MV-4-11 (cell line): Measurements from ENCODE around the gene ZNF646.
A peak's percentile ranks its signal among the peaks of the same experiment; 100 is the strongest.

ENCODE experiments used
- DNase-seq: peaks from one replicate; lab custom pipeline; 2025; lab: John Stamatoyannopoulos, UW

The ZNF646 gene

DNA sequence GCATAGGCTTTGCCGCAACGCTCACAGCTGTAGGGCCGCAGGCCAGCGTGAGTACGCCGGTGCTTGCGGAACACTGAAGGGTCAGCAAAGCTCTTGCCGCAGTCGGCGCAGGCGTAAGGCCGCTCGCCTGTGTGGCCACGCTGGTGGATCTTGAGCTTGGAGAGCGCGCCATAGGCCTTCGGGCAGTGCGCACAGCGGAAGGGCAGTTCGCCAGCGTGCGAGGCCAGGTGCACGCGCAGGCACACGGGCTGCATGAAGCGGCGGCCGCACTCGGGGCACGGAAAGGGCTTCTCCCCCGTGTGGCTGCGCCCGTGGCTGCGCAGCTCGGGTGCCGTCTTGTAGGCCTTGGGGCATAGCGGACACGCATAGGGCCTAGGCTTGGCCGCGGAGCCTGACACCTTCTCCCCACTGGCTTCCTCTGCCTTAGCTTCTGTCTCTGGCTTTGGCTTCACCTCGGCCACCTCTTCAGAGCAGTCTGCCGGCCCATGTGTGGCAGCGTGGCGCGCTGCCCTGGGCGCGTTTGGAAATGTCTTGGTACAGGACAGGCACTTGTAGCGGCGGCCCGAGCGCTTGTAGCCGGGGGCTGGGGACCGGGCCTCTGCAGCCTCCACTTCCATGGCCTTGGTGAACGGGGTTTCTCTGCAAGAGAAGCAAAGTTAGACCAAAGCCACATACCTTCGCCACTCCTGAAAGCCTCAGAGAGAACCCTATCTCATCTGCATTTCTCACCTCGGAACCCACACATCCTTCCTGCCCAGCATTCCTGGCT is 10.2 kb upstream of the ZNF646 start:
- DNase-seq: no peak

DNA sequence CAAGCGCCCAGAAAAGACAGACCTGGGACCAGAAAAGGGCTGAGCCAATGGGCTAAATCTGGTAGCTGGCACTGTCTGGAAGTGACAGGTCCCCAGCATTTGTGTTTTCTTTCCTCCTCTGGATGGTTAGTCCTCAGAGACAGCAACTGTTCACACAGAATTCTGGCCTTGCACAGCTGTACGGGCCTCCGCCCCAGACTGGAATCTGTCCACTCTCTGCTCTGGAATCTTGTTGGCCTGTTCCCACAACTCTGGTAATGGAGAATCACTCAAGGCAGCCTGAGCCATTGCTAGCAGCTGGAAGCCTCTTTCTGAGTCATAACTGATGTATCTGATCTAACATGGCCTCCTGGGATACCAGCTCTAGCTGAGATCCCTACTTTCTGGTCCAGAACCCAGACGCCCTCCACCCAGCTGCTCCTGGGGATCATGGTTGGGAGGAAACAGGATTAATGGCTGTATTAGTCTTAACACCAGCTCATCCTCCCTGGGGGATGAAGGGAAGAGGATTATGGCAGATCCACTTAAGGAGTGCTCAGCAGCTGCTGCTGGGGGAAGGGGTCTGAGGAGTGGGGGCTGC is 9.2 kb upstream of the ZNF646 start:
- DNase-seq: no peak

DNA sequence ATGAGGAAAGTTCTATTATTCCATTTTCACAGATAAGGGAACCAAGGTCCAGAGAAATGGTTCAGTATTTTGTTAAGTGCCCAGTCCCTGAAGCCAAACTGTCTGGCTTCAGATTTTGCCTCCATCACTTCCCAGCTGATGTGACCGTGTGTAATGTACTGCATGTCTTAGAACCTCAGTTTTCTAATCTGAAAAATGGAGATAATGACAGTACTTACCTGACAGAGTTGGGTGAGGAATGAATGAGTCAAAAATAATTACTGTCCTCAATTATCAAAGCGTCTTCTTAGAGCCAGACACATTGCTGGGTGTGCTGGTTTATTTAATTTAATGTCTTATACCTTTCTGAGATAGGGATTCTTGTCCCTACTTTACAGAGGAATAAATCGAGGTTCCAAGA is 6.9 kb upstream of the ZNF646 start:
- DNase-seq: no peak

DNA sequence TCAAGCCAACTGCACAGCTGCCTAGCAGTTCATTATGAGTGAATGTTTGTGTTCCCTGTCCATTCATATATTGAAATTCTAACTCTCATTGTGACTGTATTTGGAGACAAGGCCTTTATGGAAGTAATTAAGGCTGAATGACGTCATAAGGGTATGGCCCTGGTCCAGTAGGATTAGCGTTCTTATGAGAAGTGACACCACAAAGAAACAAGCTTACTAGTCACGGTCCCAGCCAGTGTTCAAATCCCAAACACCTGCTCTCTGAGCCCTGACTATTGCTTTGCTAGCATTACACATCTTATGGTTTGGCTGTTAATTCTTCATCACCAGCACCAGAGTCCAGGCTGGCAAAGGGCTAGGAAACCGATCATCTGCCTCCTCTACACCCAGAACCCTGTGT is 2.4 kb upstream of the ZNF646 start:
- peak; percentile 69 for DNase-seq

DNA sequence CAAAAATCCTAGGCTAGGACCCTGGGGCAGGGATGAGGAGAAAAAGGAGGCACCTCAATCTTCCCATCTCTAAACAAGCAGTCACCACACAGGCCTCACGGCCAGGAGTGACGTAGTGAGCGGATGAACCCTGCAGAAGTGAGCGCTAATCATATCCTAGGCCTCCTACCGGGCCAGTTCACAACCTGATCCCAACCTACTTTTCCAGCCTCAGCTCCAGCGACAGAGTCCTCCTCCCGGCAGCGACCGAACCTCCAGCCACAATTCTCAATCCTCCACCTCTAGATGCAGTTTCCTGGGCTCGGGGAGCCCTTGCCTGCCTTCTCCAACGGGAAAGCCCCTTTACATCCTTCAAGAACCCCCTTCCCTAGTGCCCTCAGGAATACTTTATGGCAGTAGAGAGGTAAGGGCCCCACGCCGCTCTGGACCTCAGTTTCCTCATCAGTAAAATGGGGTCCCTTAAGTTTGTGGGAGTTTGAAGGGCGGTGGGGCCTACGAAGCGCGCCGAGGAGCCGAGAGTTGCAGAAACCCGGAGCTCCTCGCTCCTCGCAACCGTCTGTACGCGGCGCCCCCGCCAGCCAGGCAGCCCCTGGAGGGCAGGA is 1.6 kb upstream of the ZNF646 start:
- peak; percentile 20 for DNase-seq

DNA sequence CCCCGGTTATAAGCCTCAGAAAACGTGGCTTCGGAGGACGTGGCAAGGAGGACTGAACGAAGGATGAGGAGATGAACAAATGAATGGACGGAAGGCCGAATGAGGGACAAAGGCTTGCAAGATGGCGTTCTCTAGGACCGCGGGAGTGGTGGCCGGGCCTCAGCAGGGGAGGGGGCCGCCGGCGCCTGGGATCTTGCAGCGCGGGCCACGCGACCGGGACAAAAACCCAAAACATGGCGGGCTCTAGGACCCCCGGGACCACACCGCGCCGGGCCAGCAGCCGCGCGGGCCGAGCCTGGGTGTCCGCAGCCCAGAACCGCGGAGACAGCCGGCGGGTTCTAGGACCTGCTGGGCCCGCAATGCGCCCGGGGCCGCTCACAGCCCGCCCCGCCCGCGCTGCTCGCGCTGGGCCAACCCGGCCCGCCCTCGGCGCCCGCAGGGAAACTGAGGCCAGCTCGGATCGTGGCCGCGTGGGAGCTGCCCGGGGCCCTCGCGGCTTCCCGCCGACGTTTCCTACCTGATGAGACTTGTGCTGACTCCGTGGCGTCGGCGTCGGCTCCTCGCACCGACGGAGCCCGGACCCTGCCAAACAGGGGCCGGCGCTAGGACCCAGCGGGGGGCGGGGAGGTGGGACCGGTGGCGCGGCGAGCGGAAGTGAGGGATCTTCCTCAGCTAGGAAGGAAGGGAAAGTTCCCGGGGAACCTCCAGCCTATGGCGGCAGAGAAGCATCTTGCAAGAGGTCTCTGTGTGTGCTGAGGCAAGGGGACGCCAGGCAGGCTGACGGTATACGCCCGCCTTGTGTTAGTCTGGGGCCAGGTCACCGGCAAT is 866 bp upstream of the ZNF646 start:
- peak; percentile 85 for DNase-seq

DNA sequence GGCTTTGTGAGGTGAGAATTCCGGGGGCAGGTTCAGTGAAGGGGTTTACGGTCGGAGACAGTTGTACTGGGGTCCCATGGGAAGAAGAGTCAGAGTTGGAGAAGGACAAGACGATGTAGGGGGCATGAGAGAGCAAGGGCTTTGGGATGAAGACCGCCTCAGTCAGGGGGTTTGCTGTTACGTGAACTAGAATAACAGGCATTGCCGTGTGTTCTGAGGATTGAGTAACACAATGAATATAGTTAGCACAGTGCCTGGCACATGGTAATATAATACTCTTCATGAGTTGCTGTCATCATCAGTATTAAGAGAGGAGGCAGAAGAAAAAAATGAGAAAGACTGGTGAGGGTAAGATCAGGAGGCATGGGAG is 577 bp downstream of the ZNF646 start:
- DNase-seq: no peak

DNA sequence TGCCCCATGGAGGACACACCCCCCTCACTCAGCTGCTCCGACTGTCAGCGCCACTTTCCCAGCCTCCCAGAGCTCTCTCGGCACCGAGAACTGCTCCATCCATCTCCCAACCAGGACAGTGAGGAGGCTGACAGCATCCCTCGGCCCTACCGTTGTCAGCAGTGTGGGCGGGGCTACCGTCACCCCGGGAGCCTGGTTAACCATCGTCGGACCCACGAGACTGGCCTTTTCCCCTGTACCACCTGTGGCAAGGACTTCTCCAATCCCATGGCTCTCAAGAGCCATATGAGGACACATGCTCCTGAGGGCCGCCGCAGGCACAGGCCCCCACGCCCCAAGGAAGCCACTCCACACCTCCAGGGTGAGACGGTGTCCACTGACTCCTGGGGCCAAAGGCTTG is 2.1 kb downstream of the ZNF646 start:
- no peak for DNase-seq

DNA sequence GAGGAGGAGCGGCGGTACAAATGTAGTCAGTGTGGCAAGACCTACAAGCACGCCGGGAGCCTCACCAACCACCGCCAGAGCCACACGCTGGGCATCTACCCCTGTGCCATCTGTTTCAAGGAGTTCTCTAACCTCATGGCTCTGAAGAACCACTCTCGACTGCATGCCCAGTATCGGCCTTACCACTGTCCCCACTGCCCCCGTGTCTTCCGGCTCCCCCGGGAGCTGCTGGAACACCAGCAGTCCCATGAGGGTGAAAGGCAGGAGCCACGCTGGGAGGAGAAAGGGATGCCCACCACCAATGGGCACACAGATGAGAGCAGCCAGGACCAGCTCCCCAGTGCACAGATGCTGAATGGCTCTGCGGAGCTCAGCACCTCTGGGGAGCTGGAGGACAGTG is 2.8 kb downstream of the ZNF646 start:
- no peak for DNase-seq

DNA sequence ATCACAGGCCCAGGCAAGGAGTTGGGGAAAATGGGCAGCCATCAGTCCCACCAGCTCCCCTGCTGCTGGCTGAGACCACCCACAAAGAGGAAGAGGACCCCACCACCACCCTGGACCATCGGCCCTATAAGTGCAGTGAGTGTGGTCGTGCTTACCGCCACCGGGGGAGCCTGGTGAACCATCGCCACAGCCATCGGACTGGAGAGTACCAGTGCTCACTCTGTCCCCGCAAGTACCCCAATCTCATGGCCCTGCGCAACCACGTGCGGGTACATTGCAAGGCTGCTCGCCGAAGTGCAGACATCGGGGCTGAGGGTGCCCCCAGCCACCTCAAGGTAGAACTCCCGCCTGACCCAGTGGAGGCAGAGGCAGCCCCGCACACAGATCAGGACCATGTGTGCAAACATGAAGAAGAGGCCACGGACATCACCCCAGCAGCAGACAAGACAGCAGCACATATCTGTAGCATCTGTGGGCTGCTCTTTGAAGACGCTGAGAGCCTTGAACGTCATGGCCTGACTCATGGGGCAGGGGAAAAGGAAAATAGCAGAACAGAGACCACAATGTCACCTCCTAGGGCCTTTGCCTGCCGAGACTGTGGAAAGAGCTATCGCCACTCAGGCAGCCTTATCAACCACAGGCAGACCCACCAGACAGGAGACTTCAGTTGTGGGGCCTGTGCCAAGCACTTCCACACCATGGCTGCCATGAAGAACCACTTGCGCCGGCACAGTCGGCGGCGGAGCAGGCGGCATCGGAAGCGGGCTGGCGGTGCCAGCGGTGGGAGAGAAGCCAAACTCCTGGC is 3.6 kb downstream of the ZNF646 start:
- DNase-seq: no peak

DNA sequence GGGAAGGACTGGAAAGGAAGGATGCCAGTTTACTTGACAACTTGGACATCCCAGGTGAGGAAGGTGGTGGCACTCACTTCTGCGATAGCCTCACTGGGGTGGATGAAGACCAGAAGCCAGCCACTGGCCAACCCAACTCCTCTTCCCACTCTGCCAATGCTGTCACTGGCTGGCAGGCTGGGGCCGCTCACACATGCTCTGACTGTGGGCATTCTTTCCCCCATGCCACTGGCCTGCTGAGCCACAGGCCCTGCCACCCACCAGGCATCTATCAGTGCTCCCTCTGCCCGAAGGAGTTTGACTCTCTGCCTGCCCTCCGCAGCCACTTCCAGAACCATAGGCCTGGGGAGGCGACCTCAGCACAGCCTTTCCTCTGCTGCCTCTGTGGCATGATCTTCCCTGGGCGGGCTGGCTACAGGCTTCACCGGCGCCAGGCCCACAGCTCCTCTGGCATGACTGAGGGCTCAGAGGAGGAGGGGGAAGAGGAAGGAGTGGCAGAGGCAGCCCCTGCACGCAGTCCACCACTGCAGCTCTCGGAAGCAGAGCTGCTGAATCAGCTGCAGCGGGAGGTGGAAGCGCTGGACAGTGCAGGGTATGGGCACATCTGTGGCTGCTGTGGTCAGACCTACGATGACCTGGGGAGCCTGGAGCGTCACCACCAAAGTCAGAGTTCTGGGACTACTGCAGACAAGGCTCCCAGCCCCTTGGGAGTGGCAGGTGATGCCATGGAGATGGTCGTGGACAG is 4.5 kb downstream of the ZNF646 start:
- no peak for DNase-seq

DNA sequence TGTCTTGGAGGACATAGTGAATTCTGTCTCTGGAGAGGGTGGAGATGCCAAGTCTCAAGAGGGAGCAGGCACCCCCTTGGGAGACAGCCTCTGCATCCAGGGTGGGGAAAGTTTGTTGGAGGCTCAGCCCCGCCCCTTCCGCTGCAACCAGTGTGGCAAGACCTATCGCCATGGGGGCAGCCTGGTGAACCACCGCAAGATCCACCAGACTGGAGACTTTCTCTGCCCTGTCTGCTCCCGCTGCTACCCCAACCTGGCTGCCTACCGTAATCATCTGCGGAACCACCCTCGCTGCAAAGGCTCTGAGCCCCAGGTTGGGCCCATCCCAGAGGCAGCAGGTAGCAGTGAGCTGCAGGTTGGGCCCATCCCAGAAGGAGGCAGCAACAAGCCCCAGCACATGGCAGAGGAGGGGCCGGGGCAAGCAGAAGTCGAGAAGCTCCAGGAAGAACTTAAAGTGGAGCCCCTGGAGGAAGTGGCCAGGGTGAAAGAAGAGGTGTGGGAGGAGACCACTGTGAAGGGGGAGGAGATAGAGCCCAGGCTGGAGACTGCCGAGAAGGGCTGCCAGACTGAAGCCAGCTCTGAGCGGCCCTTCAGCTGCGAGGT is 5.2 kb downstream of the ZNF646 start:
- peak; percentile 77 for DNase-seq

DNA sequence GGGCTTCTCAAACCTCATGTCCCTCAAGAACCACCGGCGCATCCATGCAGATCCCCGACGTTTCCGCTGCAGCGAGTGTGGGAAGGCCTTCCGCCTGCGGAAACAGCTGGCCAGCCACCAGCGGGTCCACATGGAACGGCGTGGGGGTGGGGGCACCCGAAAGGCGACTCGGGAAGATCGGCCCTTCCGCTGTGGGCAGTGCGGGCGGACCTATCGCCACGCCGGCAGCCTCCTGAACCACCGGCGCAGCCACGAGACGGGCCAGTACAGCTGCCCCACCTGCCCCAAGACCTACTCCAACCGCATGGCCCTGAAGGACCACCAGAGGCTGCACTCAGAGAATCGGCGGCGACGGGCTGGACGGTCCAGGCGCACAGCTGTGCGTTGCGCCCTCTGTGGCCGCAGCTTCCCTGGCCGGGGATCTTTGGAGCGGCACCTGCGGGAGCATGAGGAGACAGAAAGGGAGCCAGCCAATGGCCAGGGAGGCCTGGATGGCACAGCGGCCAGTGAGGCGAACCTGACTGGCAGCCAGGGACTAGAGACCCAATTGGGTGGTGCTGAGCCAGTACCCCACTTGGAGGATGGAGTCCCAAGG is 5.9 kb downstream of the ZNF646 start:
- DNase-seq: no peak

DNA sequence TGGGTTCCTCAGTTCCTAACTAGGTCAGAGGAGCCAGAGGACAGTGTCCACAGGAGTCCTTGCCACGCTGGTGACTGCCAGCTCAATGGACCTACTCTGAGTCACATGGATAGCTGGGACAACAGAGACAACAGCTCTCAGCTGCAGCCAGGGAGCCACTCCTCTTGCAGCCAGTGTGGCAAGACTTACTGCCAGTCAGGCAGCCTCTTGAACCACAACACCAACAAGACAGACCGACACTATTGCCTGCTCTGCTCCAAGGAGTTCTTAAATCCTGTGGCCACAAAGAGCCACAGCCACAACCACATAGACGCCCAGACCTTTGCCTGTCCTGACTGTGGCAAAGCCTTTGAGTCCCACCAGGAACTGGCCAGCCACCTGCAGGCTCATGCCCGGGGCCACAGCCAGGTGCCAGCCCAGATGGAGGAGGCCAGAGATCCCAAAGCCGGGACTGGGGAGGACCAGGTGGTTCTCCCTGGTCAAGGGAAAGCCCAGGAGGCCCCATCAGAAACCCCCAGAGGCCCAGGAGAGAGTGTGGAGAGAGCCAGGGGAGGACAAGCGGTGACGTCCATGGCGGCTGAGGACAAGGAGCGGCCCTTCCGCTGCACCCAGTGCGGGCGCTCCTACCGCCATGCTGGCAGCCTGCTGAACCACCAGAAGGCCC is 6.7 kb downstream of the ZNF646 start:
- peak; percentile 83 for DNase-seq

DNA sequence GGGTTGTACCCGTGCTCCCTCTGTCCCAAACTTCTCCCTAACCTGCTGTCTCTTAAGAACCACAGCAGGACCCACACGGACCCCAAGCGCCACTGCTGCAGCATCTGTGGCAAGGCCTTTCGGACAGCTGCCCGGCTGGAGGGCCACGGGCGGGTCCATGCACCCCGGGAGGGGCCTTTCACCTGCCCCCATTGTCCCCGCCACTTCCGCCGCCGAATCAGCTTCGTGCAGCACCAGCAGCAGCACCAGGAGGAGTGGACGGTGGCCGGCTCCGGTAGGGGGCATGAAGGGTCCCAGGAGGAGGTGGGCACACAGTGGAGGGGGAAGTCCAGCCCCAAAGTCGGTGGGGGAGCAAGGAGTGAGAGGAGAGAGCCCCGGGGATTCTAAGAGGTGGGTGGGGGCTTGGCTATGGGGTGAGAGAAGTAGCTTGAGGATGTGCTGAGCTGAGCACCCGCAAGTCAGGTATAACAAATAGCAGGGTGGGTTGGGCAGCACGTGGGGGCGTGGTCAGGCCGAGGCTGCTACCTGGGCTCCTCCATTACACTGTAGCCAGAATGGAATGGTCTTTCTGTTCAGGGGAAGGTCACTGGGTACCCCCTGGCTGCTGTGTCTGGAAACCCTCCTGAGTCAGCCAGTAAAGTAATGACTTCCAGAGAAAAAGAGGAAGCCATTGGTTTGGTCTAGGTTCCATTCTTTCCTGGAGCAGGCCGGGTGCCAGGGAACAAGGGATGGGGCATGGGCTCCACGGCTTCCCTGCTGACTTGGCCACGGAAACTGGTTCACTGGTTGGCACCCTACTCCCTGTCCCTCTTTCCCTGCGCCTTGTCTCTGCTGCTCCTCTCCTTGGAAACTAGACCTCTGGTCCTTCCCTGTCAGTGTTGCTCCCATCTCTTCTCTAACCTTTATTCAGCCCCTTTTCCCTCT is 7.5 kb downstream of the ZNF646 start:
- peak; percentile 33 for DNase-seq

DNA sequence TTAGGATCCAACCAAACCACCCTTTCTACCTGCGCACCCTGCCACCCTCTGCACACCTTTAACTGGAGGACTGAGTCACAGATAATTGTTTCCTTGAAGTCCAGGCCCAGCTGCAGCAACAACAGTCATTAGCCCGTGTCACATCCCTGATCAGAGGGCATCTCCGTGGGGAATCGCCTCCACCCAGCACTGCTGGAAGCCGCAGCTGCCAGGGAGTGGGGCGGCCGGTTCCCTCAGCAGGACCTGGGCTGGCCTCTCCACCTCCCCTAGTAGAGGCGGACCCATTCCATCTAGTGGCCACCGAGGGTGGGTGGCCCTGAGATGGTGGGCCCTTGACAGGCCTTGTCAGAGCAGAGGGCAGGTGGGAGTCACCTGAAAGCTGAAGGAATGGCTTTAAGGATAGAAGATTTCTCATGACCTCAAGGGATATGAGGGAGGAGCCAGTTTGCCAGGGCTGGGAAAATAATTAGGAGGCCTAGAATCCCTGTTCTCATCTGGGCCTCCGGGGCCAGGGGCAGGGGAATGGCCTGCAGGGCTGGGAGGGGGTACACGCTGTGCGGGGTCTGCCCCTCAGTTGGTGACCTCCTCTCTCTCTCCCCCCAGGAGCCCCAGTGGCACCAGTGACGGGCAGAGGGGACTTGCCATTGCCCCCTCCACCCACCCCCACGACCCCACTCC is 8.3 kb downstream of the ZNF646 start:
- DNase-seq: no peak

DNA sequence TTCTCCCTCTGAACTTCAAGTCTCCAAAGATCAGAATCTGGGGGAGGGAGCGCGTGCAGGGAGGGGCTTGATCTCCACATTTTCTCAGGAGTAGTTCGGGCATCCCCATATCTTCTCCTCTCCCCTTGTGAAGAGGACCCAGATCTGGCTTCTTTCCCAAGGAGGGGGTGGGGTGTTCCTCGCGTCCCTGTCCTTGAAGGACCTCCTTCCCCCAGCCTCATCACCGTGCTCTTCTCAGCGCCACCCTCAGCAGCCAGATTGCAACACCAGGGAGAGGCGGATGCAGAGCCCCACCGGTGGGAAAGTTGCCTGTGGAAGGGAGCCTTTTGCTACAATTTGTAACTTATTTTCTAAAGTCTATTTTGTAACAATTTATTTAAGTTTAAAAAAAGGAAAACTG is 8.9 kb downstream of the ZNF646 start:
- DNase-seq: no peak

DNA sequence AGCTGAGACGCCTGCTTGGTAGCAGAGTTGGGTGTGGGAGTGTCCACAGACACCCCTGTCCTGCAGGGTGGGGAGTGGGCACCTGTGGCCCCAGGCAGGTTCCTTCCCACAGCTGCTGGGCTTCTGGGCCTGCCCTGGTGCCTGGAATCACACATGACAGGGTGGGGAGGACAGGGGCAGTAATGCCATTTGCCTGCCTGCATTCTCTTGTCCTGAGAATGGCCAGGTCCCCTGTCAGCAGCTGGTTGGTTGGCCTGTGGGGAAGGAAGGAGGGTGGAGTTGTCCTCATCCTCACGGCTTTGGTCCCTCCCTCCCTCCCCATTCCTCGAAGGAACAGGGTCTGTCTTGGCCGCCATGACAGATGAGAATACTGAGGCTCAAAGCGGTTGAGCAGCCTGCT is 9.3 kb downstream of the ZNF646 start:
- no peak for DNase-seq
